ENCODE results near the gene SH3PXD2A. TPM values are rescaled to one million over a fixed set of nuclear protein-coding genes. Genes with fewer than 3 reads are reported as not detected.

Gene SH3PXD2A
- total RNA-seq, 4 donors from 2014 or later = 55.7 to 71.8 (median 66.8) TPM

DNA sequence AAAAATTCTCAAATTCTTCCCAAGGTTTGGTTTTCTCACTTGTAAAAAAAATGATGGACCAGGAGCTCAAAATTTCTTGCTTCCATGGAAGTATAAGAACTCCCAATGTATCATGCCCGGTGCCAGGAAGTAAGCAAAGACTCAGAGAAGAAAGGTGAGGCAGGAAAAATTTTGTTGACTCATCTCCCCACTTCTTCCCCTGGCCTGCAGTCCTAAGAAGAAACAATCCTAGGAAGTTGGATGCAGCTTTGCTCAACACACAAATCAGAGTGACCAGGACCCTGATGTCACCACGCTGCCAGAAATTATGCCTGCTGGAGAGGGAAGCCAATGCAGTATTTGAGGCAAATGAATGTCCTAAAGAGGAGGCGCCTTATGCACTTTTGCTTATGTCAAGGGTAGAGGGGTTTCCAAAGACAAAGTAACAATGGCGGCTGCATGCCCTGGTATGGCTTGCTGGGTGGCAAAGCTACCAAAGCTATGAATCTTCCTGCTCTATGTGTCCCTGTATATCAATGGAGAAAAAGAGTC is 198.2 kb downstream of the SH3PXD2A start:
- no peak overlapping the region for H3K27ac ChIP-seq
- H3K36me3 ChIP-seq = peaks cover 16% of the 10 kb centered on the region
- no peak overlapping the region for H3K4me3 ChIP-seq
- no peaks in the 10 kb centered on the region for H3K27me3 ChIP-seq
- DNase-seq (ENCODE audit: low spot score in 2 of 2) = no peak
- no peaks in the 10 kb centered on the region for H3K9me3 ChIP-seq
- TF ChIP-seq EP300 (IDR thresholded peaks at IDR 0.05) (no peak), POLR2AphosphoS5 (IDR thresholded peaks at IDR 0.05) (no peak), POLR2A (IDR thresholded peaks at IDR 0.05) (no peak)
- TF ChIP-seq, protein P1, sequence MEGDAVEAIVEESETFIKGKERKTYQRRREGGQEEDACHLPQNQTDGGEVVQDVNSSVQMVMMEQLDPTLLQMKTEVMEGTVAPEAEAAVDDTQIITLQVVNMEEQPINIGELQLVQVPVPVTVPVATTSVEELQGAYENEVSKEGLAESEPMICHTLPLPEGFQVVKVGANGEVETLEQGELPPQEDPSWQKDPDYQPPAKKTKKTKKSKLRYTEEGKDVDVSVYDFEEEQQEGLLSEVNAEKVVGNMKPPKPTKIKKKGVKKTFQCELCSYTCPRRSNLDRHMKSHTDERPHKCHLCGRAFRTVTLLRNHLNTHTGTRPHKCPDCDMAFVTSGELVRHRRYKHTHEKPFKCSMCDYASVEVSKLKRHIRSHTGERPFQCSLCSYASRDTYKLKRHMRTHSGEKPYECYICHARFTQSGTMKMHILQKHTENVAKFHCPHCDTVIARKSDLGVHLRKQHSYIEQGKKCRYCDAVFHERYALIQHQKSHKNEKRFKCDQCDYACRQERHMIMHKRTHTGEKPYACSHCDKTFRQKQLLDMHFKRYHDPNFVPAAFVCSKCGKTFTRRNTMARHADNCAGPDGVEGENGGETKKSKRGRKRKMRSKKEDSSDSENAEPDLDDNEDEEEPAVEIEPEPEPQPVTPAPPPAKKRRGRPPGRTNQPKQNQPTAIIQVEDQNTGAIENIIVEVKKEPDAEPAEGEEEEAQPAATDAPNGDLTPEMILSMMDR (IDR thresholded peaks at IDR 0.05) = no peak
- 89% methylated on average over 4 of the region's 4 CpGs for WGBS
- H3K4me1 ChIP-seq = peaks cover 58% of the 10 kb centered on the region

DNA sequence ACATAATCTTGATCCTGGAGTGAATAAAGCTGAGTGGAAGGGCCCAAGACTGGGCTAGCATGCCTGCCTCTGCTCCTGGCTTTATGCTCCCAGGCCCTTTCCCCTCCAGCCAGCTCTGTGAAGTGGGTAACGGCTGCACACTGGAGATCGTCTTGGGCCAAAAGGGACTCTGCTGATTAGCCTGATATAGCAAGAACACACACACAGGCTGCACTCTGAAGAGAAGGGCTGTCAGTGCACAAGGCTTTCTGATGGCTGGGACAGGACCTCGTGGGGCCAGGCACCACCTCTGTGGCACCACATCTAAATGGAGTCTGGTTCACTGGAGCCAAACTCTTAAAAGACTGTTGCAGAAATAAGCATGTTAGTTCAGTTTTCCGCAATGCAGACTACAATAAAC is 200.5 kb downstream of the SH3PXD2A start:
- no peaks in the 10 kb centered on the region for H3K27me3 ChIP-seq
- TF ChIP-seq, protein P1 (IDR thresholded peaks at IDR 0.05) = no peak
- H3K27ac ChIP-seq = no peak overlapping the region
- no peak overlapping the region for H3K4me3 ChIP-seq
- no peak for DNase-seq (ENCODE audit: low spot score in 2 of 2)
- peaks cover 60% of the 10 kb centered on the region for H3K4me1 ChIP-seq
- H3K9me3 ChIP-seq = no peaks in the 10 kb centered on the region
- 80% methylated on average over 4 of the region's 4 CpGs for WGBS
- peaks cover 19% of the 10 kb centered on the region for H3K36me3 ChIP-seq

DNA sequence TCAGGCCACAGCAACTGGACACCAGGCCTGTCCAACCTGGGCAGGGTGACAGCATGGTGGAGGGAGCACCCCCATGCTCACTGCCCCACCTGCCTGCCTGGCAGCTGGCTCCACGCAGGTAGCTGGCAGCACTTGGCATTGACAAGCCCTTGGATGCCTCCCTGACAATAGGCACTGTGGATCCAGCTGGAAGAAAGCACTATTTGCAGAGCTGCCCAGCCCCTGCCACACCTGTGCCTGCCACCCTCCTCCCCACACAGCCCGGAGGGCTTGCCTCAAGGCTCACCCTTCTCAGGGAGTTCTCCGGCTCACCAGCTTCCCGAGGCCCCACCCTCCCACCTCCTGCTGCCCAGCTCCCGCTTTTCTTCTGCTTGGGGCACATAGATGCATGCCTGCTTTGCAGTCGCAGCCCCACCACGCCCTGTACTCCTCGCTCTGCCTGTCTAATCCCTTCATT is 201.8 kb downstream of the SH3PXD2A start:
- peak overlapping the region; percentile 45 for H3K27ac ChIP-seq
- H3K9me3 ChIP-seq = no peaks in the 10 kb centered on the region
- H3K27me3 ChIP-seq = no peaks in the 10 kb centered on the region
- TF ChIP-seq, protein P1 (IDR thresholded peaks at IDR 0.05) = no peak
- no peak for TF ChIP-seq POLR2AphosphoS5 (IDR thresholded peaks at IDR 0.05)
- TF ChIP-seq POLR2A (IDR thresholded peaks at IDR 0.05) = no peak
- TF ChIP-seq EP300 (IDR thresholded peaks at IDR 0.05) = no peak
- H3K36me3 ChIP-seq = peaks cover 19% of the 10 kb centered on the region
- H3K4me1 ChIP-seq = peaks cover 61% of the 10 kb centered on the region
- whole genome bisulfite sequencing = 44% methylated on average over 7 of the region's 8 CpGs
- DNase-seq (ENCODE audit: low spot score in 2 of 2) = peak in 1 of 2 donors; percentile 84
- no peak overlapping the region for H3K4me3 ChIP-seq

DNA sequence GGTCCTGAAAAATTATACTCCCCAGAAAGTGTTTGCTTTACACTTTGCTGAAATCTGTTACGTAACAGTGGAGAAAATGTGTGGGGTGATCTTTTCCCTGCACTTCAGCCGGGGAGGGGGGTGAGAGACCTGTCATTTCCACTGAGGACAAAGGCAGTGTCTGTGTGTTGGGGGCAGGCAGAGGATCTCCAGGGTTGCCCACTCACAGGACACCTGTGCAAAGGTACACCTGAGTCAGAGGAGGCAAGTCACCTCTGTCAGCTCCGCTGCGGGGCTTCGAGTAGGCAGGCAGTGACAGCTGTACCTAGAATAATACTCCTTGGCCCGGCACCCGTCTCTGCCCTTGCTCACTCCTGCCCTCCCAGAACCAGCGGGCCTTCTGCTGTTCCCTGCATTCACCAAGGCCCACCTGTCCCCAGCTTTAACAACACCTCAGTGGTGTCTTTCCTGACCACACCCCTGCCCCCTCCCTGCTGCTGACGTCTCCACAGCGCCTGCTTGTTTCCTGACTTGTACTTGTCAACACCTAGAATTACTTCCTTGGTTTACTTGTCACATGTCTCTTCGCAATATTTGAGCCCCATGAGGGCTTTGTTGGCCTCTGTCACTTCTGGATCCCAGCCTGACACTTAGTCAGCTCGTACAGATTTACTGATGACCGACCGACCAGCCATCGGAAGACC is 202.6 kb downstream of the SH3PXD2A start:
- H3K27ac ChIP-seq = peak overlapping the region; percentile 45
- H3K4me3 ChIP-seq = no peak overlapping the region
- TF ChIP-seq POLR2AphosphoS5 (IDR thresholded peaks at IDR 0.05) (no peak), POLR2A (IDR thresholded peaks at IDR 0.05) (no peak), EP300 (IDR thresholded peaks at IDR 0.05) (no peak)
- TF ChIP-seq, protein P1 (IDR thresholded peaks at IDR 0.05) = no peak
- peaks cover 69% of the 10 kb centered on the region for H3K4me1 ChIP-seq
- DNase-seq (ENCODE audit: low spot score in 2 of 2) = no peak
- H3K27me3 ChIP-seq = no peaks in the 10 kb centered on the region
- peaks cover 10% of the 10 kb centered on the region for H3K36me3 ChIP-seq
- no peaks in the 10 kb centered on the region for H3K9me3 ChIP-seq
- 57% methylated on average over 13 of the region's 15 CpGs for WGBS

DNA sequence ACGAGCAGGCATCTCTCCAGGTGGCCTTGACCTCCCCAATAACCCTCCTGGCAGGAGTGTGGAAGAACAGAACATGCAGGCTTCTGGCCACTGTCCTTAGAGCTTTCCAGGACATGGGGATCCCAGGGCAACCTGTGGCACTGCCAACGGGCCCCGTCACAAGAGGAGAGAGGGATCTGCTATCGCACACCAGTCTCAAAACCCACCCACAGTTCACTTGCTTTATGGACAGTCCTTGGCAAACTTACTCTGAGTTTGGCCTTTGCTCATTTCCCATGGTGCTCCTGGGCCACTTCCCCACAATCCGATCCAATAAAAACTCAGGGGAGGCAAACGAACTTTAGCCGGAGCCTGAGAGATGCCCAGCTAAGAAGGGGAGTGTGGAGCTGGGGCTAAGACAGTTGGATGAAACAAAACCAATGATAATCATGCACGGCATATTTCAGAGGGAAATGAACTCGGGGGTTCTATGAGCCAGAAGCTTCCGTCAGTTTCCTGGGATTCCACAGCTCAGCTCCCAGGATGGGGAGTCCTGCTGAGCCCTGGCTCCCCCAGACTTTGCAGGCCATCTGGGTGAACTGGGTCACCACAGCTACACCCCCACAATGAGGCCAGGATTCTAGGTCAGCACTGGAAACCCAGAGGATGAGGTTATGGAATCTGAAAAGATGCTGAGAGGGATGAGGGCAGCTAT is 203.4 kb downstream of the SH3PXD2A start:
- H3K4me1 ChIP-seq = peaks cover 73% of the 10 kb centered on the region
- peak overlapping the region; percentile 45 for H3K27ac ChIP-seq
- H3K27me3 ChIP-seq = no peaks in the 10 kb centered on the region
- no peak for TF ChIP-seq POLR2AphosphoS5 (IDR thresholded peaks at IDR 0.05)
- TF ChIP-seq, protein P1 (IDR thresholded peaks at IDR 0.05) = no peak
- no peak for TF ChIP-seq EP300 (IDR thresholded peaks at IDR 0.05)
- TF ChIP-seq POLR2A (IDR thresholded peaks at IDR 0.05) = no peak
- no peak for DNase-seq (ENCODE audit: low spot score in 2 of 2)
- H3K9me3 ChIP-seq = no peaks in the 10 kb centered on the region
- peaks cover 5% of the 10 kb centered on the region for H3K36me3 ChIP-seq
- no peak overlapping the region for H3K4me3 ChIP-seq
- WGBS = 61% methylated on average over 10 of the region's 10 CpGs
